Esophagus (tissue), 2 donors: ENCODE measurements around the gene PIK3R1. TPM values are rescaled to one million over a fixed set of nuclear protein-coding genes. Genes with fewer than 3 reads are reported as not detected.

Experiments
- H3K27ac ChIP-seq, 2 donors: one replicate each; pipeline ENCODE4 v1.5.1; 2013; ENCODE audit warnings: low read depth in 2 of 2, mild to moderate bottlenecking in 2 of 2, inconsistent platforms in 1 of 2, low read length in 1 of 2, moderate library complexity in 1 of 2
- H3K27me3 ChIP-seq, 2 donors: one replicate each; pipeline ENCODE4 v1.6.1; 2013; ENCODE audit warnings: low read length in 2 of 2, control low read depth in 1 of 2, mild to moderate bottlenecking in 1 of 2; ENCODE audit not compliant: insufficient read depth in 2 of 2, control insufficient read depth in 1 of 2
- H3K36me3 ChIP-seq, 2 donors: one replicate each; pipeline ENCODE4 v1.6.1; 2013; ENCODE audit warnings: low read length in 1 of 2; ENCODE audit not compliant: control insufficient read depth in 2 of 2, insufficient read depth in 2 of 2
- H3K4me1 ChIP-seq, 2 donors: one replicate each; pipeline ENCODE4 v1.6.1; 2013; ENCODE audit warnings: low read length in 1 of 2; ENCODE audit not compliant: control insufficient read depth in 2 of 2, insufficient read depth in 2 of 2
- H3K4me3 ChIP-seq, 2 donors: one replicate each; pipeline ENCODE4 v1.5.1; 2013; ENCODE audit warnings: low read length in 2 of 2, mild to moderate bottlenecking in 2 of 2, low read depth in 1 of 2, moderate library complexity in 1 of 2
- H3K9me3 ChIP-seq, 2 donors: one replicate each; pipeline ENCODE4 v1.6.1; 2013; ENCODE audit warnings: mild to moderate bottlenecking in 2 of 2, low read depth in 1 of 2, low read length in 1 of 2, moderate library complexity in 1 of 2; ENCODE audit not compliant: control insufficient read depth in 2 of 2, insufficient read depth in 1 of 2
- WGBS, 2 donors: extraction: QIAGEN DNeasy Blood & Tissue Kit; methylation state at CpG; one replicate each; pipeline ENCODE4 v1.1.7; 2013; 5-methylcytosine and 5-hydroxymethylcytosine counted together
- polyA plus RNA-seq, 2 donors: library from polyadenylated mRNA; stranded (reverse); fragments of 200-250 nt; gene quantifications; one replicate each; pipeline ENCODE4 v1.2.3, GENCODE V29; 2013
- donor health status: healthy with polysubstance abuse.
- donor health status: Bipolar disorder and iron deficiency.

PIK3R1 gene
- polyA plus RNA-seq, 2 donors, result 5.0 to 8.2 TPM

- Histone ChIP-seq H3K36me3 (no peaks in the 10 kb centered on the region), H3K4me3 (no peak overlapping the region), H3K9me3 (no peaks in the 10 kb centered on the region), H3K27ac (peak overlapping the region in 1 of 2 donors; percentile 19), H3K27me3 (no peaks in the 10 kb centered on the region), H3K4me1 (peaks cover 3 to 9% of the 10 kb centered on the region in 2 donors)
- WGBS, 2 donors, result 31 to 40% methylated on average over 6 of the region's 6 CpGs
Observed at GRCh38 chr5:68252673-68253623, 37.4 kb downstream of the PIK3R1 start.

GRCh38 chr5:68253624-68254585 is 38.3 kb downstream of the PIK3R1 start:
- no peak overlapping the region for H3K4me3 ChIP-seq
- H3K36me3 ChIP-seq, result no peaks in the 10 kb centered on the region
- WGBS, 2 donors, result 69% methylated on average over 6 of the region's 6 CpGs
- H3K27ac ChIP-seq, result peak overlapping the region in 1 of 2 donors; percentile 19
- no peaks in the 10 kb centered on the region for H3K27me3 ChIP-seq
- H3K4me1 ChIP-seq, result peaks cover 3 to 9% of the 10 kb centered on the region in 2 donors
- no peaks in the 10 kb centered on the region for H3K9me3 ChIP-seq

- 53% methylated on average over 1 of the region's 1 CpG for WGBS, 2 donors
- Histone ChIP-seq H3K4me3 (no peak overlapping the region), H3K9me3 (no peaks in the 10 kb centered on the region), H3K27me3 (no peaks in the 10 kb centered on the region), H3K4me1 (peaks cover 3 to 8% of the 10 kb centered on the region in 2 donors), H3K36me3 (no peaks in the 10 kb centered on the region), H3K27ac (no peak overlapping the region)
Observed at GRCh38 chr5:68254810-68255209, 39.3 kb downstream of the PIK3R1 start.

DNA sequence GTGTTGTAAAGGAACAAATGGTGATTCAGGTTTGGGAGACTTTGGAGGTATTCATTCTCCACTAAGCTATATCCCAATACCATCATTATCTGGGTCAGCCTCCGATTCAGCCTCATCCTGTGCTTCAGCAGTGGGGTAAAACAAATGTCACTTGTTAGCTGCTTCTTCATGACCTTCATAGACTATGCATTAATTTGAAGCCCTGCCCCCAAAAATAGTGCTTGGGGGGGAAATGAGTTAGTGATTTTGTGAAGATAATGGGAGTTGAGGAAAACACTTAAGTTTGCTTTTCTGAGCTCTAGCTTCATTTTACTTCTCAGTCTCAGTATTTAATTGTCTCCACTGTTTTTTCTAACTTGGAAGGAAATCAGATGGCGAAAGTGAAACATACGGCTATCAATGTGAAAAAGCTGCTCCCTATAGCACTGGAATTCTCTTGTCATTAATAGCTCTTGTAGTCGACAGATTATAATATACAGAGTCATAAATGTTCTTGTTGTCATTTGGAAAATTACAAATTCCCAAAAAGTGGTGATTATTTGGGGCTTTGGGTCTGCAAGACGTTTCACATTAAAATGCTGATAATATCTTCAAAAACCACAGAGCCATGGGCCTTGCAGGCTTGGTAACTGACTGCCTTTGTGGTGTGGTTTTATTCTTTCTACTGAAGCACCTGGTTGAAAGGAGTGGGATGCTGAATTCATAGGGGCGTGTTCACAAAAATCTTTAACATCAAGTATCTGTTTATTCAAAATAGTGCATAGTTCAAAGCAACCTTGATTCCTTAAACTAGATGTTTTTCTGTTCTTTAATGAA is 40.0 kb downstream of the PIK3R1 start:
- no peaks in the 10 kb centered on the region for H3K36me3 ChIP-seq
- whole genome bisulfite sequencing, 2 donors, result 53 to 58% methylated on average over 6 of the region's 6 CpGs
- H3K27ac ChIP-seq, result no peak overlapping the region
- no peak overlapping the region for H3K4me3 ChIP-seq
- H3K9me3 ChIP-seq, result no peaks in the 10 kb centered on the region
- no peaks in the 10 kb centered on the region for H3K27me3 ChIP-seq
- peaks cover 3 to 4% of the 10 kb centered on the region in 2 donors for H3K4me1 ChIP-seq

DNA sequence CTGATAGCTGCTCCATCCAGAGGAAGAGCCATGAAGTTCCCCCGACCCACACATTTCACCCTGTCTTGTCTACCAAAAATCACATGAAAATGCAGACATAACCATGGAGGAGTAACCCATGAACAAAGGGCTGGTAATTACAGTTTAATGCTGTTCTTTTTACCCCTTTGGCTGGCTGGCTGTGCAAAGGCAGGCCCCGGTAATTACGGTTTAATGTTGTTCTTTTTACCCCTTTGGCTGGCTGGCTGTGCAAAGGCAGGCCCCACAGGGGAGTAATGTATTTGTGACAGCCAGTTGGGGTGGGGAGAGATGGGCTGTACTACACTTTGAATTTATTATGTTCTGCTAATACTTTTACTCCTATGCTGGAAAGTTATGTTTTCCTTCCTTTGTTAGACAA is 41.7 kb downstream of the PIK3R1 start:
- Histone ChIP-seq H3K27ac (no peak overlapping the region), H3K4me1 (peaks cover 0 to 3% of the 10 kb centered on the region in 2 donors), H3K27me3 (no peaks in the 10 kb centered on the region), H3K36me3 (no peaks in the 10 kb centered on the region), H3K4me3 (no peak overlapping the region), H3K9me3 (no peaks in the 10 kb centered on the region)
- WGBS, 2 donors, result 70 to 73% methylated on average over 3 of the region's 3 CpGs

DNA sequence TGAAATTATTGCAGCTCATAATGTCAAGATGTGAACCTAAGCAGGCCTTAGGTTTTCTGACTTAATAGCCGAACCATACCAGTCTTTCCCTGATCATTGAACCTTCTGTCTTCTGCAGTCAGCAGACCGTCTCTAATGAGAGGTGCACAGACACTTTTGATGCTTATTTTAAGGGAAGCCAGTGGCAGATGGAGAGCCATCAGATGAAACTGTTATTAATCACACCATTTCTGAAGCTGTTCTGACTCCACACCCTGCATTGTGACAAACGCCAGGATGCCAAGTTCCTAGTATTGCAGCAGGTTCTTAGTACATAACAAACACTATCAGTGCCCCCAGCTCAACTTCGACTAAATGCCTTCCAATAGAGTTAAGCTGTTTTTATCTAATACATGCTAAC is 43.0 kb downstream of the PIK3R1 start:
- Histone ChIP-seq H3K4me3 (no peak overlapping the region), H3K36me3 (no peaks in the 10 kb centered on the region), H3K9me3 (no peaks in the 10 kb centered on the region), H3K4me1 (peaks cover 0 to 3% of the 10 kb centered on the region in 2 donors), H3K27ac (no peak overlapping the region), H3K27me3 (no peaks in the 10 kb centered on the region)
- WGBS, 2 donors, result 55 to 64% methylated on average over 4 of the region's 4 CpGs

DNA sequence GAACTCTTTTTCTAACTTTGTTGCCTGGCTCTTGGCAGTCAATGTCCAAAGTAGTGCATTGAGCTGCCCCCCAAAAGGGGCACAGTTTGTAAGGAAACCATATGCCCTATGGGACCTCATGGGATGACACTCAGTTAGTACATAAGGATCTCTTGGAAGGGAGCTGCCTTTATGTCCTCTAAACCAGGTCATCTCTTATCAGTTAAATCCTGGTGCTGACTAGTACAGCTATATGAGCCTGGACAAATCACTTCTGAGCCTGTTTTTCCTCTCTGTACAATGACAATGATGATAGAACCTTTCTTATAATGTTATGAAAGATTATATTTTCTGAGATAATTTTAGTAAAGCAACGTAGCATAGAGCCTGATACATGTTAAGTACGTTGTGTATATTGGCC is 44.1 kb downstream of the PIK3R1 start:
- 80 to 85% methylated on average over 2 of the region's 2 CpGs for WGBS, 2 donors
- no peak overlapping the region for H3K4me3 ChIP-seq
- H3K36me3 ChIP-seq, result peaks cover 0 to 2% of the 10 kb centered on the region in 2 donors
- no peaks in the 10 kb centered on the region for H3K9me3 ChIP-seq
- peaks cover 0 to 3% of the 10 kb centered on the region in 2 donors for H3K4me1 ChIP-seq
- H3K27me3 ChIP-seq, result no peaks in the 10 kb centered on the region
- no peak overlapping the region for H3K27ac ChIP-seq

DNA sequence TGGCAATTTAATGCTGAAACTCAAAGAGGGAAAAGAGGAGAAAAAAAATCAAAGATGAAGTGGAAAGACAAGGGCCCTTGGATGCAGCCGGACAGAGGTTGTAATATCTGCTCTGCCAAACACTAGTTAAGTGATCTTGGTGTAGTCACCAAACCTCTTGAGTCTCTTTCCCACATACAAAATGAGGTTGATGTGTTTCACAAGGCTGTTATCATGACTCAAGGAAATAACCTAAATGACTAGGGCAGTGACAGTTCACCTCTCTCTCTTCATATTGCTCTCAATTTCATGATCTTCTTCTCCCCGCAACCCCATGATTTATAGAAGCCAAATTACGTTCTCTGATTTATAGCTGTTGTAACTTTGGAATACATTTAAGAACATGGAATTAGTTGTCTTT is 44.9 kb downstream of the PIK3R1 start:
- Histone ChIP-seq H3K36me3 (peaks cover 0 to 3% of the 10 kb centered on the region in 2 donors), H3K4me1 (peaks cover 3 to 4% of the 10 kb centered on the region in 2 donors), H3K9me3 (no peaks in the 10 kb centered on the region), H3K4me3 (no peak overlapping the region), H3K27ac (no peak overlapping the region), H3K27me3 (no peaks in the 10 kb centered on the region)
- 88 to 91% methylated on average over 3 of the region's 3 CpGs for WGBS, 2 donors

GRCh38 chr5:68261169-68261568 is 45.6 kb downstream of the PIK3R1 start:
- peaks cover 3 to 5% of the 10 kb centered on the region in 2 donors for H3K4me1 ChIP-seq
- H3K4me3 ChIP-seq, result no peak overlapping the region
- peaks cover 0 to 3% of the 10 kb centered on the region in 2 donors for H3K36me3 ChIP-seq
- no peaks in the 10 kb centered on the region for H3K27me3 ChIP-seq
- H3K27ac ChIP-seq, result no peak overlapping the region
- H3K9me3 ChIP-seq, result no peaks in the 10 kb centered on the region
